Measurements from ENCODE around the gene CBLB. TPM values are rescaled to one million over a fixed set of nuclear protein-coding genes. Genes with fewer than 3 reads are reported as not detected.

Gene CBLB
- total and polyA plus RNA-seq, 2 of the 4 experiments (the other 2 are of a cell fraction), result 10.1 to 20.1 TPM

DNA sequence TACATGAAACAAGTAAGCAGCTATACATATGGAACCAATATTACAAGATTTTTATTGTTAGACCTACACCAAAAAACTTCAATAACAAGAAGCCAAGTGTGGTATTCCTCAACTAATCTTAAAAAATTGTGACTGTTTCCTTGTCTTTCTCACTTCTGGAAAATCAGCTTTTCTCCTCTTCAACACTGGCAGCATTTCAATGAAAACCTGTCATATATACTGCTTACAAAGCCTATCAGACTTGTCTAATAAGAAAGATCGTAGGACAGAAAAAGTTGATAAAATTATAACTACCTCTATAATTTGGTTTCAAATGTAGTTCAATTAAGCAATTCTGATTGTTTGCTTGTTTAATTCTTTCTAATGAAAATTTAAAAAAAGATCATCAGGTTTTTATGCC is 55.1 kb downstream of the CBLB start:
- H2BK5ac ChIP-seq (ENCODE audit: low read depth, low read length, poor library complexity, severe bottlenecking), result no peak overlapping the region
- no peak overlapping the region for H3K56ac ChIP-seq (ENCODE audit: extremely low read depth, insufficient read depth, low read length)
- DNase-seq (no peak), ATAC-seq (ENCODE audit: low read depth) (no peak)
- no peaks in the 10 kb centered on the region for H3K9me3 ChIP-seq (ENCODE audit: control insufficient read depth, insufficient read depth, low read length)
- H4K91ac ChIP-seq (ENCODE audit: insufficient read depth, low read depth, low read length), result no peak overlapping the region
- no peak overlapping the region for H3K9ac ChIP-seq (ENCODE audit: low read depth, low read length)
- POLR2A ChIA-PET (ENCODE audit: unreplicated experiment), result no interaction called here
- H3K4me3 ChIP-seq (ENCODE audit: insufficient read depth, low read depth, low read length), result no peak overlapping the region
- BruUV-seq (replicated peaks), result no TSS peak
- no peaks in the 10 kb centered on the region for H3K36me3 ChIP-seq (ENCODE audit: control insufficient read depth, insufficient read depth, low read length)
- no peak overlapping the region for H2AK5ac ChIP-seq (ENCODE audit: low read depth, low read length)
- CTCF ChIA-PET, result interaction anchor here (0.6 kb wide), 1 partner anchor 440 kb away, joined by 3 read pairs; no protein-coding TSS in a partner anchor
- intact Hi-C loops (cut with micrococcal nuclease) (no loop called here), in situ Hi-C loops (cut with MboI; ENCODE audit: low sequenced_read_pairs) (no loop called here), dilution Hi-C loops (cut with HindIII; ENCODE audit: low sequenced_read_pairs, unreplicated experiment) (no loop called here)
- H2BK120ac ChIP-seq (ENCODE audit: low read depth, low read length), result no peak overlapping the region
- H3K79me1 ChIP-seq (ENCODE audit: low read depth in 1 of 2, low read length in 2 of 2), result peaks cover 5 to 24% of the 10 kb centered on the region in 2 experiments; a peak in 3 of 4 replicates
- no peak for TF ChIP-seq FOS (IDR thresholded peaks at IDR 0.05; ENCODE audit: low read depth, low read length)
- no peak for TF ChIP-seq RFX5 (IDR thresholded peaks at IDR 0.05; ENCODE audit: low read depth, low read length)
- no peak for TF ChIP-seq MAZ (IDR thresholded peaks at IDR 0.05; ENCODE audit: borderline replicate concordance, low read depth, low read length)
- no peak for TF ChIP-seq MAFK (IDR thresholded peaks at IDR 0.05; ENCODE audit: low read depth, low read length)
- no peak for TF ChIP-seq BHLHE40 (IDR thresholded peaks at IDR 0.05; ENCODE audit: low read depth, low read length)
- TF ChIP-seq, protein P1, sequence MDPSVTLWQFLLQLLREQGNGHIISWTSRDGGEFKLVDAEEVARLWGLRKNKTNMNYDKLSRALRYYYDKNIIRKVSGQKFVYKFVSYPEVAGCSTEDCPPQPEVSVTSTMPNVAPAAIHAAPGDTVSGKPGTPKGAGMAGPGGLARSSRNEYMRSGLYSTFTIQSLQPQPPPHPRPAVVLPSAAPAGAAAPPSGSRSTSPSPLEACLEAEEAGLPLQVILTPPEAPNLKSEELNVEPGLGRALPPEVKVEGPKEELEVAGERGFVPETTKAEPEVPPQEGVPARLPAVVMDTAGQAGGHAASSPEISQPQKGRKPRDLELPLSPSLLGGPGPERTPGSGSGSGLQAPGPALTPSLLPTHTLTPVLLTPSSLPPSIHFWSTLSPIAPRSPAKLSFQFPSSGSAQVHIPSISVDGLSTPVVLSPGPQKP (IDR thresholded peaks at IDR 0.05; ENCODE audit: borderline replicate concordance, low read depth, low read length), result no peak
- no peak for TF ChIP-seq NFE2L2 (IDR thresholded peaks at IDR 0.05; ENCODE audit: low read depth, low read length)
- no peak overlapping the region for H3K27ac ChIP-seq (ENCODE audit: insufficient read depth, low read length)
- no peak overlapping the region for H3K14ac ChIP-seq (replicated peaks; ENCODE audit: low read depth, low read length)
- H4K8ac ChIP-seq (ENCODE audit: low read depth in 2 of 2, low read length in 2 of 2), result no peak overlapping the region
- H2AFZ ChIP-seq (replicated peaks; ENCODE audit: low read length, poor library complexity), result no peak overlapping the region
- no peak overlapping the region for H3K23ac ChIP-seq (ENCODE audit: low read depth, low read length)
- no peaks in the 10 kb centered on the region; the same call in 1 of the 2 replicates for H4K20me1 ChIP-seq (ENCODE audit: insufficient read depth, low read length)
- no peak overlapping the region for H4K5ac ChIP-seq (ENCODE audit: low read depth, low read length)
- peaks cover 2% of the 10 kb centered on the region; the same call in 1 of the 2 replicates for H3K4me1 ChIP-seq (ENCODE audit: control insufficient read depth, insufficient read depth, low read length)
- H3K18ac ChIP-seq (ENCODE audit: low read depth, low read length), result no peak overlapping the region
- H3K4ac ChIP-seq (ENCODE audit: low read depth, low read length), result no peak overlapping the region
- no peak overlapping the region for H3K4me2 ChIP-seq (ENCODE audit: low read depth, low read length)
- no peak overlapping the region for H2BK15ac ChIP-seq (ENCODE audit: low read depth, low read length)
- H3K9me1 ChIP-seq (ENCODE audit: insufficient read depth, low read length), result no peaks in the 10 kb centered on the region
- H3K27me3 ChIP-seq (ENCODE audit: control insufficient read depth, insufficient read depth, low read length), result no peaks in the 10 kb centered on the region
- no peak overlapping the region for H2BK20ac ChIP-seq (ENCODE audit: low read depth, low read length)
- H2AK9ac ChIP-seq (replicated peaks; ENCODE audit: low read depth, low read length, poor library complexity), result no peak overlapping the region
- no CpG with 5 or more reads among the region's 1 CpG for WGBS, 2 experiments (ENCODE audit: extremely low coverage in 2 of 2, insufficient read length in 1 of 2)
